Central memory CD4-positive, alpha-beta T cell (primary cell): ENCODE data around the gene TBC1D22B.
"Not testable (repeated sequence)": the region's sequence is repeated elsewhere in the genome, so short reads cannot be mapped to it uniquely, and the experiment has no call there.

Source experiments
- DNase-seq: peaks from one replicate; pipeline ENCODE4 v3.0.0; 2022

The TBC1D22B gene

GRCh38 chr6:37303891-37304503 is 46.4 kb downstream of the TBC1D22B start:
- DNase-seq = no peak

- DNase-seq = no peak
These were observed 47.2 kb downstream of the TBC1D22B start for GRCh38 chr6:37304766-37305165.

- no peak for DNase-seq
These were observed 48.4 kb downstream of the TBC1D22B start for GRCh38 chr6:37305841-37306425.

- DNase-seq = no peak
These were observed 49.2 kb downstream of the TBC1D22B start for GRCh38 chr6:37306624-37307222.

- DNase-seq = not testable (repeated sequence)
These were observed 49.9 kb downstream of the TBC1D22B start for GRCh38 chr6:37307484-37307883.

- no peak for DNase-seq
These were observed 50.7 kb downstream of the TBC1D22B start for GRCh38 chr6:37308069-37308815.

- no peak for DNase-seq
These were observed 51.5 kb downstream of the TBC1D22B start for GRCh38 chr6:37309046-37309445.

GRCh38 chr6:37309692-37310091 is 52.1 kb downstream of the TBC1D22B start:
- DNase-seq = no peak

GRCh38 chr6:37310966-37311365 is 53.4 kb downstream of the TBC1D22B start:
- no peak for DNase-seq

- DNase-seq = no peak
These were observed 54.3 kb downstream of the TBC1D22B start for GRCh38 chr6:37311741-37312473.

GRCh38 chr6:37313723-37314486 is 56.3 kb downstream of the TBC1D22B start:
- DNase-seq = no peak

GRCh38 chr6:37314487-37315156 is 57.0 kb downstream of the TBC1D22B start:
- DNase-seq = peak; percentile 12

- no peak for DNase-seq
These were observed 57.6 kb downstream of the TBC1D22B start for GRCh38 chr6:37315157-37315515.

- no peak for DNase-seq
These were observed 58.5 kb downstream of the TBC1D22B start for GRCh38 chr6:37316071-37316470.

- DNase-seq = no peak
These were observed 59.9 kb downstream of the TBC1D22B start for GRCh38 chr6:37317312-37318038.

GRCh38 chr6:37319156-37319555 is 61.6 kb downstream of the TBC1D22B start:
- DNase-seq = no peak

GRCh38 chr6:37319856-37320480 is 62.4 kb downstream of the TBC1D22B start:
- no peak for DNase-seq

- DNase-seq = no peak
These were observed 63.1 kb downstream of the TBC1D22B start for GRCh38 chr6:37320646-37321045.

- DNase-seq = no peak
These were observed 63.5 kb downstream of the TBC1D22B start for GRCh38 chr6:37321101-37321500.
